HFFc6 (cell line): ENCODE results near the gene NHSL2. TPM values are rescaled to one million over a fixed set of nuclear protein-coding genes. Genes with fewer than 3 reads are reported as not detected.
"Not testable (repeated sequence)": the region's sequence is repeated elsewhere in the genome, so short reads cannot be mapped to it uniquely, and the experiment has no call there.

Experiments used
- DNase-seq: peaks from one replicate; pipeline ENCODE4 v3.0.0-alpha.2; 2018
- H3K27ac Mint-ChIP-seq: 2 replicates; pipeline ENCODE4 v1.8.0; 2020; ENCODE audit warnings: mild to moderate bottlenecking, mixed read lengths
- H3K27me3 Mint-ChIP-seq: 2 replicates; pipeline ENCODE4 v1.8.0; 2021; ENCODE audit warnings: mild to moderate bottlenecking, moderate library complexity, mixed read lengths; ENCODE audit not compliant: insufficient read depth
- H3K36me3 Mint-ChIP-seq: 2 replicates; pipeline ENCODE4 v1.8.0; 2021; ENCODE audit warnings: low read depth, mixed read lengths
- H3K4me1 Mint-ChIP-seq: 2 replicates; pipeline ENCODE4 v1.8.0; 2020; ENCODE audit warnings: low read depth, mixed read lengths
- H3K4me3 Mint-ChIP-seq: 2 replicates; pipeline ENCODE4 v1.8.0; 2020; ENCODE audit warnings: mild to moderate bottlenecking, moderate library complexity, mixed read lengths
- H3K9me3 Mint-ChIP-seq: 2 replicates; pipeline ENCODE4 v1.8.0; 2020; ENCODE audit warnings: mild to moderate bottlenecking, mixed read lengths
- long read RNA-seq: library from polyadenylated mRNA; unstranded; transcript quantifications from one replicate; pipeline ENCODE4 v2.0.0, GENCODE V29; 2019
- total RNA-seq, 6 experiments: library from RNA; stranded (reverse); fragmentation: NEBNext Ultra II Directional; extraction: Animal tissue kit (Norgen Biotek cat#: 25700); gene quantifications; 2 replicates in 1 of 6; 3 replicates in 5 of 6; pipeline ENCODE4 v1.2.3, GENCODE V29; 2021
- TF ChIP-seq, protein P1 (sequence below): fragments of 200-600 bp; sonication (generic); IDR thresholded peaks from 2 replicates; pipeline ENCODE4 v1.5.0; 2021; ENCODE audit warnings: antibody characterized with exemption, mild to moderate bottlenecking

The NHSL2 gene
- 1 to 10 TPM in 1 of 6 experiments, under 1 TPM in 5; 0.28 to 1.1 (median 0.52) TPM for total RNA-seq
- long read RNA-seq: 0 reads

DNA sequence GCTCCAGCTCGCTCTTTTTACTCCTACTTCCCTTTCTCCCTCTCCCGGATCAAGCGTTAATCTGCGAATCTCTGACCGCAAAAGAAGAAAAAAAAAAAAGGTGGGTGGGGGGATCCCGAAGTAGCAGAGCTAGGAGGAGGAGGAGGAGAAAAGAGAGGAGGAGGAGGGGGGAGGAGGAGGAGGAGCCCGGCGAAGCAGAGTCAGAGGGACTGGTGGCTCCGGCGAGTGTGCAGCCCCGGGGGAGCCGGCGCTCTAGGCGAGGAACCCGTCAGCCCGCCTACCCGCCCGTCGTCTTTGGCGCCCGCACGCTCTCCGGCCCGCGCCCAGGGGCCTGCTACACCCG, at the start of gene NHSL2:
Gene NHSL2, plus strand, starts transcription at position 203 of the 343 bp plus-strand sequence.
- DNase-seq: no peak
- H3K4me3 Mint-ChIP-seq: no peak within 1 kb of the TSS
- peaks cover 39% of the 10 kb centered on the region for H3K27me3 Mint-ChIP-seq
- H3K9me3 Mint-ChIP-seq: no peaks in the 10 kb centered on the region
- H3K27ac Mint-ChIP-seq: no peak within 1 kb of the TSS
- TF ChIP-seq, protein P1, sequence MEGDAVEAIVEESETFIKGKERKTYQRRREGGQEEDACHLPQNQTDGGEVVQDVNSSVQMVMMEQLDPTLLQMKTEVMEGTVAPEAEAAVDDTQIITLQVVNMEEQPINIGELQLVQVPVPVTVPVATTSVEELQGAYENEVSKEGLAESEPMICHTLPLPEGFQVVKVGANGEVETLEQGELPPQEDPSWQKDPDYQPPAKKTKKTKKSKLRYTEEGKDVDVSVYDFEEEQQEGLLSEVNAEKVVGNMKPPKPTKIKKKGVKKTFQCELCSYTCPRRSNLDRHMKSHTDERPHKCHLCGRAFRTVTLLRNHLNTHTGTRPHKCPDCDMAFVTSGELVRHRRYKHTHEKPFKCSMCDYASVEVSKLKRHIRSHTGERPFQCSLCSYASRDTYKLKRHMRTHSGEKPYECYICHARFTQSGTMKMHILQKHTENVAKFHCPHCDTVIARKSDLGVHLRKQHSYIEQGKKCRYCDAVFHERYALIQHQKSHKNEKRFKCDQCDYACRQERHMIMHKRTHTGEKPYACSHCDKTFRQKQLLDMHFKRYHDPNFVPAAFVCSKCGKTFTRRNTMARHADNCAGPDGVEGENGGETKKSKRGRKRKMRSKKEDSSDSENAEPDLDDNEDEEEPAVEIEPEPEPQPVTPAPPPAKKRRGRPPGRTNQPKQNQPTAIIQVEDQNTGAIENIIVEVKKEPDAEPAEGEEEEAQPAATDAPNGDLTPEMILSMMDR: no peak
- H3K4me1 Mint-ChIP-seq: no peaks in the 10 kb centered on the region
- no peaks in the 10 kb centered on the region for H3K36me3 Mint-ChIP-seq

DNA sequence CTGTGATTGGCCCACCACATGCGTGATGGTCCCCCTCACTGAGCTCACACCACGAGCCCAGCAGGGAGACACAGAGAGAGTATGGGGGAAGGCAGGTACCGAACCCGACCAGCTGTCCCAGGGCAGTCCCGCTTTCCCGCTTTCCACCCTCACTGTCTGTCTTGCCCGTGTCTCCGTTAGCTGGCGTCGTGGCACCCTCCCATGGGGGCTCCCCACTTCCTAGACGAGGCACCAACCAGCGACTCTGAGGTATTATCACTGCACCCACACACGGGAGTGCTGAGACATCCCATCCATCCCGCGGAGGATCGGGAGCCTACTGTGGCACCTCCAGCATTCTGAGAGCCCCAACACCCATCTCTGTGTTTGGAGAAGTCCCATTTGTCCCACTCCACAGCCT, 43.0 kb upstream of the NHSL2 start:
- Mint-ChIP-seq H3K27ac (no peak overlapping the region), H3K4me3 (no peak overlapping the region), H3K36me3 (no peaks in the 10 kb centered on the region), H3K27me3 (peaks cover 15% of the 10 kb centered on the region), H3K9me3 (no peaks in the 10 kb centered on the region), H3K4me1 (no peaks in the 10 kb centered on the region)
- DNase-seq: no peak
- TF ChIP-seq, protein P1: no peak

DNA sequence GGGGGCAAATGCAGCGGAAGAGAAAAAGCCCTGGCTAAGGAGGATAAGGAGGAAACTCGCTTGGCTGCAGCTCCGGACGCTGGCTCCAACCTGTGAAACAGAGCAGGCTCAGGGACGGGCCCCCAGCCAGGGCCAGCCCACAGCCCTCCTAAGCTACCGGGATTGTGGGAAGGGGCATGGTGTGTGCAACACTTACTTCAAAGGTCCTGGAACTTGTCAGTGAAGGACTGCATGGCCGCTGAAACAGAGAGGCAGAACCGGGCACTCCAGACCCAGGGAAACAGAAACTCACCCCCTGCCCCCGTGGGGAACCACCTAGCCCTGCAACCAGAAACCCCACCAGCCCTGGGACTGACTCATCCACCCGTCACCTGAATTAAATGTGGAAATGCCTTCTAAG, 41.1 kb upstream of the NHSL2 start:
- H3K27ac Mint-ChIP-seq, H3K9me3 Mint-ChIP-seq, H3K4me3 Mint-ChIP-seq, H3K36me3 Mint-ChIP-seq, H3K4me1 Mint-ChIP-seq, DNase-seq: not testable (repeated sequence)
- peaks cover 13% of the 10 kb centered on the region for H3K27me3 Mint-ChIP-seq

DNA sequence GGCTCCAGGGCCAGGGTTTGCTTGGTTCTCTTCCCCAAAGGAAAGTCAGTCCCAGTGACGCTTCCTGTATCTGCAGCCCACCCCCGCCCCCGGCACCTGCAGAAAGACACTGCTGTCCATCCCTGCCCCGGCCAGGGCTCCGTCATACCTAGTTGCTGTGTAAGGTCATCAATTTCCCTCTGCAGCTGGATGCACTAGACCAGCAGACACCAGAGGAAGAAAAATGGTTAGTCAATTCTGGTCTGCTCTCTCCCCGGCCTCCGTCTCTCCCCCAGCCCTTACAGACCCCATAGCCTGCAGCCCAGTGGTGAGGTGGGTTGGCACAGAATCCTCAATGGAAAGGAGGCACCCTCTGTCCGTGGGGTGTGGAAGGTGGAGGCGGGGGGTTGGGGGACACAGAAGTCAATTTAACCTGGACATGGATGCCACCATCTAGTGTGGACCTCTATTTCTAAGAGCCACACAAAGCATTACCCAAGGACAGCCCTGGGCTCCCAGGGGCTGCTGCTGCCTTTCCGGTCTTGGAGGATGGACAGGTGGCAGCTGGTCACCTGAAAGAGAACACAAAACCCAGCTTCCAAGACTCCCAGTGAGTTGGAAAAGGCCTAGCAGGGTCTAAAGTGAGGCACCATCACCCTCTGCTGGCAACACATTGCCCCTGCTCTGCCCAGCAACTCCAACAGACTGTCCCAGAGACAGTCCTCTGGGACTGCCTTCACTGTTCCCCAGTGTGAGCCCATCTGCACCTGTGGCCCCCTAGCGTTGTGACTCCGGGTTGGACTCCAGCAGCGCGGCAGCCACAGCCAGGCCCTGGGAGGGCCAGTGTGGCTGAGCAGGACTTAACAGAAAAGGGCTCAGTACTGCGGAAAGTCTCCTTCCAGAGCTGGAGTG, 40.2 kb upstream of the NHSL2 start:
- H3K27me3 Mint-ChIP-seq: peaks cover 7% of the 10 kb centered on the region
- no peaks in the 10 kb centered on the region for H3K4me1 Mint-ChIP-seq
- no peaks in the 10 kb centered on the region for H3K36me3 Mint-ChIP-seq
- no peak overlapping the region for H3K27ac Mint-ChIP-seq
- H3K9me3 Mint-ChIP-seq: no peaks in the 10 kb centered on the region
- H3K4me3 Mint-ChIP-seq: no peak overlapping the region
- TF ChIP-seq, protein P1: peak; percentile 56
- DNase-seq: peak; percentile 7

DNA sequence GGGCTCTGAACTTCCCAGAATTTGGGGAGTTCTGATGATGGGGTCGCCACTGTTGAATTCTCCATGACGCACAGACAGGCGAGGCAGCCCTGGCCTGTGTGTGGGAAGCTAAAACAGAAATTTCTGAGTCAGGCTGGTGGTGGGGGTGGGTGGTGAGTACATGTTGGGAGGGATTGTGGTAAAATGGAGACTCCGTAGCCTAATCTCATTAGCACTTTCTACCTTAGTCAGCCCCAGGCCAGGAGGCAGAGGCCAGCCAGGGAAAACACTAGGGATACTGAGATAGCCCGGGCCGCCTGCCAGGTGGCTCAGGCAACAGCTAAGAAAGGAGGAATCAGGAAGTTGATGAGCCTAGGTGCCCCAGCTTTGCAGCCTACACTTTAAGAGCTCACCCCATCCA, 39.3 kb upstream of the NHSL2 start:
- Mint-ChIP-seq H3K9me3 (no peaks in the 10 kb centered on the region), H3K27me3 (peaks cover 7% of the 10 kb centered on the region), H3K4me3 (no peak overlapping the region), H3K27ac (no peak overlapping the region), H3K4me1 (no peaks in the 10 kb centered on the region), H3K36me3 (no peaks in the 10 kb centered on the region)
- TF ChIP-seq, protein P1: no peak
- peak; percentile 1 for DNase-seq
